Stimulated activated naive CD8-positive, alpha-beta T cell treated with anti-CD3 and anti-CD28 coated beads, Interleukin-15, amount 100 ng/mL, for 72 hours (primary cell): Measurements from ENCODE around the gene TNFRSF1A.
A peak's percentile ranks its signal among the peaks of the same experiment; 100 is the strongest.

Source experiments
- ATAC-seq: fragments of 150-1000 bp; cut with Tn5 transposase; 2 replicates; pipeline ENCODE4 v1.10.0; 2021; ENCODE audit warnings: mild to moderate bottlenecking, moderate library complexity
- DNase-seq, 2 donors: peaks; one replicate each; pipeline ENCODE4 v3.0.0; 2021 to 2022
- H3K27ac Mint-ChIP-seq, 2 donors: one replicate each; pipeline ENCODE4 v1.8.0; 2022; ENCODE audit warnings: mild to moderate bottlenecking in 2 of 2, mixed read lengths in 2 of 2, moderate library complexity in 2 of 2
- H3K27me3 Mint-ChIP-seq: one replicate; pipeline ENCODE4 v1.8.0; 2022; ENCODE audit warnings: mixed read lengths
- H3K4me1 Mint-ChIP-seq: one replicate; pipeline ENCODE4 v1.8.0; 2022; ENCODE audit warnings: mild to moderate bottlenecking, mixed read lengths
- H3K4me3 Mint-ChIP-seq, 2 donors: one replicate each; pipeline ENCODE4 v1.8.0; 2022; ENCODE audit warnings: mild to moderate bottlenecking in 2 of 2, mixed read lengths in 2 of 2, moderate library complexity in 1 of 2
- H3K9me3 Mint-ChIP-seq, 2 donors: one replicate each; pipeline ENCODE4 v1.8.0; 2022; ENCODE audit warnings: mixed read lengths in 2 of 2

The TNFRSF1A gene

DNA sequence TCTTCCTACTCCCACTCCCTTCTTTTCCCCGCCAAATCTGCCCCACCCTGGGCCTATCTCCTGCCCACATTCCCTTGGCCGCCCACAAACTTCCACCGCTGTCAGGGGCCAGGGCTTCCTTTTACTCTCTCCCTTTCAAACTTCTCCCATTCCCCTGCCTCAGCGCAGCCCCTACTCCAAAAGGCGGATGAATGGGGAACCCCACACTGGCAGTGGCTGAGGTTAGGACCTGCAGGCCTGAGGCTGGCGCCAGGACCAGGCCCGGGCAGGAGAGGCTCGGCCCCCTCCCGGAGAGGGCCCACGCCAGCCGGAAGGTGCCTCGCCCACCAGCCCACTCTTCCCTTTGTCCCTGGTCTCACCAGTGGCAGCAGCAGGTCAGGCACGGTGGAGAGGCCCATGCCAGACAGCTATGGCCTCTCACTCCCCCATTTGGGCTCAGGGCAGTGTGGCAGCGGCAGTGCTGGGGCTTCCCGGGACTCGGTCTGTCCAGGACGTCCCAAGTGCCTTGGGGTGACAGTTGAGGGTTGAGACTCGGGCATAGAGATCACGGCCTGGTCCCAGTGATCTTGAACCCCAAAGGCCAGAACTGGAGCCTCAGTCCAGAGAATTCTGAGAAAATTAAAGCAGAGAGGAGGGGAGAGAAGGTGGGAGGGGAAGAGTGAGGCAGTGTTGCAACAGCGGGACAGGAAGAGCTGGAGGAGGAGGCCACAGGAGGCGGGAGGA, at the start of gene TNFRSF1A:
TSS of gene TNFRSF1A (minus strand) at position 660 of the 723 bp plus-strand sequence. CDS start at position 398, 262 bp downstream.
- ATAC-seq (peak; percentile 55), DNase-seq (peak; percentile 48 to 63)
- Mint-ChIP-seq H3K27ac (no peak within 1 kb of the TSS), H3K4me3 (peak within 1 kb of the TSS in 1 of 2 donors; percentile 62), H3K9me3 (no peaks in the 10 kb centered on the region), H3K4me1 (peaks cover 46% of the 10 kb centered on the region), H3K27me3 (no peaks in the 10 kb centered on the region)

DNA sequence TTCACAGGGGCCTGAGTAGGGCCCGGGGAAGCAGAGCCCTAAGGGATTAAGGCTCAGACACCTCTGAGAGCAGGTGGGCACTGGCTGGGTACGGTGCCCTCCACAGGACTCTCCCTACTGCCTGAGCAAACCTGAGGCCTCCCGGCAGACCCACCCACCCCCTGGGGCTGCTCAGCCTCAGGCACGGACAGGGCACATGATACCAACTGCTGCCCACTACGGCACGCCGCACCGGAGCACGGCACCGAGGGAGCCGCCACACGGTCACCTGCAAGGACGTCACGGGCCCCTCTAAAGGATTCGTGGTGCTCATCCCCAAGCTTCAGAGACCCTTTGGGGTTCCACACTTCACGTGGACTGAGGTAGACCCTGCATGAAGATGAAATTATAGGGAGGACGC, 49.1 kb upstream of the TNFRSF1A start:
- Mint-ChIP-seq H3K27me3 (no peaks in the 10 kb centered on the region), H3K4me1 (no peaks in the 10 kb centered on the region)

DNA sequence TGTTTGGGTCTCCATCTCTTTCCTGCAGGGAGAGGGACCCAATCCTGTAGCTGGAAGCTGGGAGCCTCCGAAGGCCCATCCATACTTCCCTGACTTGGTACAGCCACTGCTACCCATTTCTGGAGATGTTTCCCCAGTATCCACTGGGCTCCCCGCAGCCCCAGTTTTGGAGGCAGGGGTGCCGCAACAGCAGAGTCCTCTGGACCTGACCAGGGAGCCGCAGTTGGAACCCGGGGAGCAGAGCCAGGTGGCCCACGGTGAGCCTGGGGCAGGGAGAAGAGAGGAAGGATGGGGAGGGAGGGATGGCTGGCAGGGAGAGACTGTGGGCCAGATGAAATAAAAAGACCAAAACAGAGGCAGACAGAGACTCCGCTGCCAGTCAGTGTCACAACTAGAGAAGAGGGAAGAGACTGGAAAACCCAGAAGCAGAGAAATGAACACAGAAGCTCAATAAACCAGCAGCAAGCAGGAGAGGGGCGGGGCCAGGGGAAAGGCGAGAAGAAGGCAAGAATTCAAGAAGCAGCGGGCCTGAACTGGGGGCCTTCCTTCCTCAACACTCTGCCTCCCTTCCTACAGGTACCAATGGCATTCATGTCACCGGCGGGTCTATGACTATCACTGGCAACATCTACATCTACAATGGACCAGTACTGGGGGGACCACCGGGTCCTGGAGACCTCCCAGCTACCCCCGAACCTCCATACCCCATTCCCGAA, 48.4 kb upstream of the TNFRSF1A start:
- Mint-ChIP-seq H3K4me3 (no peak overlapping the region), H3K4me1 (no peaks in the 10 kb centered on the region), H3K9me3 (no peaks in the 10 kb centered on the region), H3K27me3 (peaks cover under 1% of the 10 kb centered on the region), H3K27ac (no peak overlapping the region)
- DNase-seq (no peak), ATAC-seq (peak; percentile 40)

More for the DNA sequence above, 49.1 kb upstream of the TNFRSF1A start:
- no peak overlapping the region for H3K4me3 Mint-ChIP-seq
- H3K9me3 Mint-ChIP-seq: no peaks in the 10 kb centered on the region
- no peak for DNase-seq
- ATAC-seq: peak; percentile 33
- peak overlapping the region in 1 of 2 donors; percentile 42 for H3K27ac Mint-ChIP-seq

DNA sequence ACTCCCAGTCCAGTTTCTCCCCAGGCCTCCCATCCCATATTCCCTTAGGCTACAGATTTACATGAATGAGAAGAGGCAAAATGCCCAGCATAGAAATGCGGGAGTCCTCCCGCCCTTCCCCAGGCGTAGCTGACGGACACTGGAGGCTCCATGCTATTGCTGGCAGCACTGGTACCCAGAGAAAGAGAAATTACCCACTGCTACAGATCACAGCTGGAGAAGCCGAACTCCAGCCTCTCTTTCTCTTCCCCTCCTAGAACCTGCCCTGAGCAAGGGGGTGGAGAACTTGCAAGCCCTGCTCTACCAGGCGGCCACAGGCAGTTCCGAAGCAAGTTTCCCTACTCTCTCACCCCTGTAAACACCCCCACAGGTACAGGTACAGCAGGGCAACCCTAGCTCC, 45.7 kb upstream of the TNFRSF1A start:
- Mint-ChIP-seq H3K4me3 (no peak overlapping the region), H3K27ac (peak overlapping the region in 1 of 2 donors; percentile 43), H3K9me3 (no peaks in the 10 kb centered on the region), H3K27me3 (peaks cover 18% of the 10 kb centered on the region), H3K4me1 (peaks cover 12% of the 10 kb centered on the region)
- ATAC-seq: no peak
- no peak for DNase-seq

DNA sequence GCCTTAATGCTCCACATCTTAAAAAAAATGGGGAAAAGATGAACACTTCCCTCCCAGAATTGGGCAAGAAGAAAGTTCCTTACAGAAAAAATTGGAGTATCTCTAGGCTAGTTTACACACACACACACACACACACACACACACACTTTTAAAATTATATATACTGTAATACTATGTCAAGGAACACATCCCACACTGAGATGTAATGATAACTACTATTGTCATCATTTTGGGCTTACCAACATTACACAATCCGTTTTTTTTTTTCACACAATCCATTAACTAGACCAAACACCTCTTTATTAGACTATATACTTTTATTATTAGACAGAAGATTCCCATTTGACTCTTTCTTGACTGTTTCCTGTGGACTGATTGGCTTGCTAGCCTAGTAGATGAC, 44.6 kb upstream of the TNFRSF1A start:
- H3K4me3 Mint-ChIP-seq: no peak overlapping the region
- ATAC-seq: no peak
- no peak for DNase-seq
- H3K27ac Mint-ChIP-seq: no peak overlapping the region
- no peaks in the 10 kb centered on the region for H3K9me3 Mint-ChIP-seq
- H3K27me3 Mint-ChIP-seq: peaks cover 24% of the 10 kb centered on the region
- H3K4me1 Mint-ChIP-seq: peaks cover 12% of the 10 kb centered on the region

DNA sequence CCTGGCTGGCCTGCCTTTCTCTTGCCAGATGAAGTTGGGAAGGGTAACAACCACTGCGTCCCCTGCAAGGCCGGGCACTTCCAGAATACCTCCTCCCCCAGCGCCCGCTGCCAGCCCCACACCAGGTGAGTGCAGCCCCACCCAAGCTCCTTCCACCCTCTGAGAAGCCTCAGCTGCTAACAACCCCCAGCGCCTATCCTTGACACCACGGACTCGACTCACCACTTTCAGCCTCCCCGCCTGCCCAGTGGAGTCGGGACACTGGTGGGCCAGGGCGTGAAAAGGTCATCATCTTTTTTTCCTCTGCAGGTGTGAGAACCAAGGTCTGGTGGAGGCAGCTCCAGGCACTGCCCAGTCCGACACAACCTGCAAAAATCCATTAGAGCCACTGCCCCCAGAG, 44.2 kb upstream of the TNFRSF1A start:
- peaks cover 29% of the 10 kb centered on the region for H3K27me3 Mint-ChIP-seq
- ATAC-seq (no peak), DNase-seq (no peak)
- peak overlapping the region in 1 of 2 donors; percentile 45 for H3K27ac Mint-ChIP-seq
- no peaks in the 10 kb centered on the region for H3K9me3 Mint-ChIP-seq
- H3K4me1 Mint-ChIP-seq: peaks cover 12% of the 10 kb centered on the region
- no peak overlapping the region for H3K4me3 Mint-ChIP-seq

DNA sequence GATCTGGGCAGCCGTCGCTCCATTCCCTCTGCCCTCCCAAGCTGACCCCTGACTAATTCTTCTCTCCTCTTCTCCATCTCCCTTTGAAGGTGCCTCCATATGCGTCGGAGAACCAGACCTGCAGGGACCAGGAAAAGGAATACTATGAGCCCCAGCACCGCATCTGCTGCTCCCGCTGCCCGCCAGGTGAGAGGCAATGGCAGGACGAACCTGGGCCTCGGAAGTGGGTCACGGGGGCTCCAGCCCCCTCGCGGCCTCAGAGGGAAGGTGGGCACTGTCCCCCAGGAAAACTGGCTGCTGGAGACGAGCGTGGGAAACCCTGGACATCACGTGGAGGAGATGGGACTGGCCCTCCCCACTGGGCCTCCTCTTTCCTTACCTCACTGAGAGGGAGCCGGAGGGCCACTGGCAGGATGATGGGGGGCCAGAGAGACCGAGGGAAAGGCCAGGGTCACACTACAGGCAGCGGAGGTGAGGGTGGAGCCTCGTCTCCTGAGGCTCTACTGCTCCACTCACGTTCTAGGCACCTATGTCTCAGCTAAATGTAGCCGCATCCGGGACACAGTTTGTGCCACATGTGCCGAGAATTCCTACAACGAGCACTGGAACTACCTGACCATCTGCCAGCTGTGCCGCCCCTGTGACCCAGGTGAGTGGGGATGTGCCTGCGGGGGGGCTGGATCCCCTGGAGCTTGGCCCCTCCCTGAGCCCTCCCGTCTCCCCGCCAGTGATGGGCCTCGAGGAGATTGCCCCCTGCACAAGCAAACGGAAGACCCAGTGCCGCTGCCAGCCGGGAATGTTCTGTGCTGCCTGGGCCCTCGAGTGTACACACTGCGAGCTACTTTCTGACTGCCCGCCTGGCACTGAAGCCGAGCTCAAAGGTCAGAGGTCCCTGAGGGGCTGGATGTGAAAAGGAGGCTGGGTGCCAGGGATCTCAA, 42.9 kb upstream of the TNFRSF1A start:
- ATAC-seq (no peak), DNase-seq (no peak)
- H3K9me3 Mint-ChIP-seq: no peaks in the 10 kb centered on the region
- H3K4me3 Mint-ChIP-seq: peak overlapping the region in 1 of 2 donors; percentile 25
- H3K4me1 Mint-ChIP-seq: peaks cover 12% of the 10 kb centered on the region
- peaks cover 29% of the 10 kb centered on the region for H3K27me3 Mint-ChIP-seq
- peak overlapping the region; percentile 61 to 75 for H3K27ac Mint-ChIP-seq

DNA sequence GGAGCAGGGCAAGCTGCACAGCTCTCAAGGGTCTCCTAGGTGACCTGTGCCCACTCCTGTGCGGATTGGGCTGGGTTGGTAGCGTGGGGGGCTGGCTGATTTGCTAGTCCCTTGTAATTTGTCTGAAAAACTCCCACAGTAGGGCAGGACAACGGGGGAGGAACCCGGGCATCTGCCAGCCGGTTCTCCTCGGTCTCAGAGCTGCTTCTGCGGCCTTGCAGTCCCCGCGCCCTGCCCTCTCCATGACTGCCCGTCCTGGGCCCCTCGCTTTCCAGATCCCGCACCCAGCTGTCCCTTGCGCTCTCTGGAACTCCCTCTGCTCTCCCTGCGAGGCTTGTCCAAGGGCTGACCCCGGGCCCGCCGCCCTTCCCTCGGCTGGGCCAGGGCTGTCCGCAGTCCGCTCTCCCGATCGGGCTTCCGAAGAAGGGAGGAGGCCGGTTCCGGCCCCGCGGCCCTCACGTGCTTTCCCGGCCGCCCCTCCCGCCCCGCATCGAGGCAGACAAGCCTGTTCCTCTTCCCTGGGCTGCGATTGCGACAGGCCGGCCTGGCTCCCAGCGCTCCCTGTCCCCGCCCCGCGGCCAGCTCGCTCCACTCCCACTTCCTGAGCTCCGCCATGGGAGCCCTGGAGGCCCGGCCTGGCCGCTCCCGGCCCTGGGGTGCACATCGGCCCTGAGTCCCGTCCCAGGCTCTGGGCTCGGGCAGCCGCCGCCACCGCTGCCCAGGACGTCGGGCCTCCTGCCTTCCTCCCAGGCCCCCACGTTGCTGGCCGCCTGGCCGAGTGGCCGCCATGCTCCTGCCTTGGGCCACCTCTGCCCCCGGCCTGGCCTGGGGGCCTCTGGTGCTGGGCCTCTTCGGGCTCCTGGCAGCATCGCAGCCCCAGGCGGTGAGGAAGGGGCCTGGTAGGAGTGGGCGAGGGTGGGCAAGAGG, 42.0 kb upstream of the TNFRSF1A start, which contains the start of gene LTBR:
TSS of gene LTBR (plus strand) at position 591 of the 927 bp plus-strand sequence. CDS start at position 788, 197 bp downstream.
- ATAC-seq (peak; percentile 52), DNase-seq (peak in 1 of 2 donors; percentile 29)
- Mint-ChIP-seq H3K27me3 (peaks cover 29% of the 10 kb centered on the region), H3K27ac (peak within 1 kb of the TSS; percentile 75 to 84), H3K4me3 (peak within 1 kb of the TSS in 1 of 2 donors; percentile 56), H3K4me1 (peaks cover 12% of the 10 kb centered on the region), H3K9me3 (no peaks in the 10 kb centered on the region)

DNA sequence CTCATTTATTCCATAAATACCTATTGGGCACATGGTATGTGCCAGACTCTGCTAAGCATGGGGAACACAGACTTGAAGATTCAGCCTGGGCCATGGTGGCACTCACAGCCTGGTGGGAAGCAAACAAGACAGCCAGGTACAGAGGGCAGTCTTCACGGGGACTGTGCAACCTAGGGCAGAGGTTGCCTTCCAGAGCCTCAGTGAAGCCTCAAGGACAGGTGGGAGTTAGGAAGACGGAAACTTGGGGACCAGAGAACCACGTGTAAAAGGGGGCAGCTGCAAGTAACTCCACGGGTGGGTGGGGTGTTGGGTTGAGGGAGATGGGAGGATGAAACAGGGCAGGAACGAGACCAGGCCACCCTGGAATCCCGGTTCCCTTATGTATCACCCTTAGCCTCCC, 41.1 kb upstream of the TNFRSF1A start:
- peaks cover 12% of the 10 kb centered on the region for H3K4me1 Mint-ChIP-seq
- ATAC-seq: no peak
- H3K9me3 Mint-ChIP-seq: no peaks in the 10 kb centered on the region
- peak overlapping the region in 1 of 2 donors; percentile 56 for H3K4me3 Mint-ChIP-seq
- H3K27ac Mint-ChIP-seq: no peak overlapping the region
- peaks cover 29% of the 10 kb centered on the region for H3K27me3 Mint-ChIP-seq
- DNase-seq: no peak

DNA sequence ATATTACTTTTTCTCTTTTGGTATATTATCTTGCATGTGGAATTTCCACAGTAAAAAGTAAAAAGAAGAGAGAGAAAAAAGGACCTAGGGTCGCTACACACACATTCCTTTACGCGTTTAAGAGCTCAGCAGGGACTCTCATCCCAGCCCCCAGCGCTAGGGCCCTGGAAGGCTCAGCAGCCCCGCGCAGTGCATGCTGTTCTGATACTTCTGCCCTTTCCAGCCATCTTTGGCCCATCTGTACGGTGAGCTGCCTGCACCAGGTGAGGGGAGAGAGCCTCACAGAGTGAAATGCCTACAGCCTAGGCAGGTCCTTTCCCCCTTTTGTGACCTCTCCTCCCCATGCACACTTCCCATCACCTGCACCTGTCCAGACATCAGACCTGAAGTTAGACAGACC, 40.5 kb upstream of the TNFRSF1A start:
- Mint-ChIP-seq H3K4me3 (no peak overlapping the region), H3K27me3 (peaks cover 29% of the 10 kb centered on the region), H3K9me3 (no peaks in the 10 kb centered on the region), H3K27ac (no peak overlapping the region), H3K4me1 (peaks cover 16% of the 10 kb centered on the region)
- ATAC-seq: no peak
- no peak for DNase-seq

DNA sequence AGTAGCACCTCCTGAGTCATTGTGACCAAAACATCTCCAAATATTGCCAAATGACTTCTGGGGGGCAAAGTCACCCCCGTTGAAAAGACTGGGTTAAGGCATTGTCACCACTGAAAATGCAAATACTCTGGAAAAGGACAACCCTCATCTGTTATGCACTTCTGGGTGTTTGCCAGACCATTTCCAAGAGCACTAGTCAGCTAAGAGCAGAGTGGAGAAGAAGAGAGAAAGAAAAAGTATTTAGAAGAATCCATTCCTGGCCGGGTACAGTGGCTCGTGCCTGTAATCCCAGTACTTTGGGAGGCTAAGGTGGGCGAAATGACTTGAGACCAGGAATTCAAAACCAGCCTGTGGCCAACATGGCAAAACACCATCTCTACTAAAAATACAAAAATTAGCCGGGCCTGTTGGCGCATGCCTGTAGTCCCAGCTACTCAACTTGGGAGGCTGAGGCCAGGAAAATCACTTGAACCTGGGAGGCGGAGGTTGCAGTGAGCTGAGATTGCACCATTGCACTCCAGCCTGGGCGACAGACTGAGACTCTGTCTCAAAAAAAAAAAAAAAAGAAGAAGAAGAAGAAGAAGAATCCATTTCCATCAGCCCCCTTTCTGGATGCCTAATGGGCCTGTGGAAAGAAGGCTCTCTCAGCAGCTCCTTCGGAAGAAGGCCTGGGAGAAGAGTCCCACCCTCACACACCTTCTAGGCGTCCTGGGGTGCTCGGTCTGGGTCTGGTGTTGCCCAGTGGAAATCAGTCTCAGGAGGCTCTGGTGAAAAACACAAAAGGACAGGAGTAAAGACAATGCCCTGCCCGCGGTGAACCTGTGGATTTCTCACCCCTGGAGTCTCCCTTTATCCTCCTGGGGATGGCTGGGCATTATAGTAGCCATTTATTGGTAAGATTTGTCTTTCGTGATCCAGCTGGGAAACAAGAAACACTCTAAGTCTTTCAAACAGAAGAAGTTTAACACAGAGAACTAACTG, 38.6 kb upstream of the TNFRSF1A start:
- ATAC-seq: no peak
- H3K4me3 Mint-ChIP-seq: no peak overlapping the region
- peaks cover 29% of the 10 kb centered on the region for H3K27me3 Mint-ChIP-seq
- H3K9me3 Mint-ChIP-seq: no peaks in the 10 kb centered on the region
- peak overlapping the region in 1 of 2 donors; percentile 2 for H3K27ac Mint-ChIP-seq
- DNase-seq: no peak
- H3K4me1 Mint-ChIP-seq: peaks cover 36% of the 10 kb centered on the region

DNA sequence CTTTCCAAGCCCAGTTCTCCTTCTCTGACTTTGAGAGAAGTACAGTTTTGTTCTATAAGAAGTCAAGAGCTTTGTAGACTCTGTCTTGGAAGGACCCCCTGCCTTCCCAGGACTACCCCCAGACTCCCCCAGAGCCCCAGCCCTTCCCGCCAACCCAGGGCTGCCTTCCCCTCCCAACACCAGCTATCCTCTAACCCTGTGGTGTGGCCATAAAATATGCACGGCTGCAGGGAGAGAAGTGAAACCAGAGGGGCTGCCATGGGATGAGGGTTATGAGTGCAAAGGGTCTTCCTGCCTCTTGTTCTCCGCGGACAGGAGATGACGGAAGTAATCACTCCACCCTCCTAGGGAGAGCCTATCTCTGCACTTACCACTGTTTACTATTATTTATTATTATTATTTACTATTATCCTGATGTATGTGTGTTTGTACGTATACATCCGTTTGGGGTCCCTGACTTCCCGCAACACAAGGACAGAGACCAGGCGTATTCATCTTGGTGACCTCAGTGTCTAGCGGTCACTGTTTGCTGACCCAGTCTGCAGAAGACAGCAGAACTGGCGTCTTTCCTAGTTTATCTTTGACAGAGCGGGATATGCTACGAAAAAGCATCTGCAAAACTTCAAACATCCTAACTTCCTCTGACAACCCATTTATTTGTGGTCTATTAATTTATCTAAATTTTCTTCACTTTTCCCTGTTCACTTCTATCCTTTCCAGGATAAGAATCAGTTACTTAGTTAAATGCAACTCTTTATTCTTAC, 37.0 kb upstream of the TNFRSF1A start:
- peaks cover 20% of the 10 kb centered on the region for H3K27me3 Mint-ChIP-seq
- no peak overlapping the region for H3K4me3 Mint-ChIP-seq
- H3K27ac Mint-ChIP-seq: no peak overlapping the region
- H3K4me1 Mint-ChIP-seq: peaks cover 45% of the 10 kb centered on the region
- no peaks in the 10 kb centered on the region for H3K9me3 Mint-ChIP-seq
- DNase-seq (no peak), ATAC-seq (no peak)

DNA sequence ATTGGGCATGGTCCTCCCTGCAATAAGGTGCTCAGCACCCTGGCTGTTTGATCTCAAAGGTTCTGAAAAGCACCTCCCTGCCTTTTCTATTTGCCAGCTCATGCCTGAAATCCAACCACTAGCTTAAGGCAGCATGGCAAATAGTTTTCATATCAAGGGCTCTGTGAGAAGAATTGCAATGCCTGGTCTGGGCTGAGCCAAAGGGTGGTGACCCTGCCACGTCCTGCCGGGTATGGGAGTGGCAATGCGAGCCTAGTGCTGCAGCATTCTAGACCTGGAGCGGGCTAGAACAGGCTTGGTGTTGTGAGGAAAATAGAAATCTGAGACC, 35.8 kb upstream of the TNFRSF1A start:
- Mint-ChIP-seq H3K4me3 (peak overlapping the region; percentile 55 to 80), H3K27ac (peak overlapping the region in 1 of 2 donors; percentile 27), H3K27me3 (peaks cover 12% of the 10 kb centered on the region), H3K9me3 (no peaks in the 10 kb centered on the region), H3K4me1 (peaks cover 45% of the 10 kb centered on the region)
- DNase-seq (no peak), ATAC-seq (no peak)
